ENCODE data around the gene SLAMF8. TPM values are rescaled to one million over a fixed set of nuclear protein-coding genes. Genes with fewer than 3 reads are reported as not detected.

SLAMF8 gene
- total RNA-seq, result not detected in 2 replicates

DNA sequence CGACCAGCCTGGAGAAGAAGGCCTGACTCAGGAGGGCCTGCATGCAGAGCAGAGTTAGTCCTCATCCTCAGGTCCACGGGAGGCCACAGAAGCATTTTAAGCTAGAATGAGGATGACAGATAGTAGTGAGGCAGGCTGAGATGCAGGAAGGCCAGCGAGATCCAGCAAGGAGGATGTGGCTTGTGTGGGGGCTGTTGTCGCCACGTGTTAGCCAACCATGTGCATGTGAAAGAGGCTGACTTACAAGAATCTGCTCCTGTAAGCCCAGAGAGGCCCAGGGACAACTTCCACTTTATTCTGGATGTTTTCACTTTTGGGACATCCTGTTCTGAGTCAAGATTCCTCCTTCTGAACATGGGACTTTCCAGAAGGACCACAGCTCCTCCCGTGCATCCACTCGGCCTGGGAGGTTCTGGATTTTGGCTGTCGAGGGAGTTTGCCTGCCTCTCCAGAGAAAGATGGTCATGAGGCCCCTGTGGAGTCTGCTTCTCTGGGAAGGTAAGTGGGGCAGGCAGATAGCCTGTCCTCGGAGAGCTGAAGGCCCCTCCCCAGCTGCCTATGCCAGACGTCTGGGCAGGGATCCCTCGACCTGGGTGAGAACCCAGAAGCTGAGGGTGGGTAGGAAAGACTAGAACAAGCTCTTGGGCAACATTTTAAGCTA lies at the start of gene SLAMF8:
SLAMF8 (plus strand) TSS at position 433 of the 661 bp plus-strand sequence; CDS start at position 459, 26 bp downstream.

DNA sequence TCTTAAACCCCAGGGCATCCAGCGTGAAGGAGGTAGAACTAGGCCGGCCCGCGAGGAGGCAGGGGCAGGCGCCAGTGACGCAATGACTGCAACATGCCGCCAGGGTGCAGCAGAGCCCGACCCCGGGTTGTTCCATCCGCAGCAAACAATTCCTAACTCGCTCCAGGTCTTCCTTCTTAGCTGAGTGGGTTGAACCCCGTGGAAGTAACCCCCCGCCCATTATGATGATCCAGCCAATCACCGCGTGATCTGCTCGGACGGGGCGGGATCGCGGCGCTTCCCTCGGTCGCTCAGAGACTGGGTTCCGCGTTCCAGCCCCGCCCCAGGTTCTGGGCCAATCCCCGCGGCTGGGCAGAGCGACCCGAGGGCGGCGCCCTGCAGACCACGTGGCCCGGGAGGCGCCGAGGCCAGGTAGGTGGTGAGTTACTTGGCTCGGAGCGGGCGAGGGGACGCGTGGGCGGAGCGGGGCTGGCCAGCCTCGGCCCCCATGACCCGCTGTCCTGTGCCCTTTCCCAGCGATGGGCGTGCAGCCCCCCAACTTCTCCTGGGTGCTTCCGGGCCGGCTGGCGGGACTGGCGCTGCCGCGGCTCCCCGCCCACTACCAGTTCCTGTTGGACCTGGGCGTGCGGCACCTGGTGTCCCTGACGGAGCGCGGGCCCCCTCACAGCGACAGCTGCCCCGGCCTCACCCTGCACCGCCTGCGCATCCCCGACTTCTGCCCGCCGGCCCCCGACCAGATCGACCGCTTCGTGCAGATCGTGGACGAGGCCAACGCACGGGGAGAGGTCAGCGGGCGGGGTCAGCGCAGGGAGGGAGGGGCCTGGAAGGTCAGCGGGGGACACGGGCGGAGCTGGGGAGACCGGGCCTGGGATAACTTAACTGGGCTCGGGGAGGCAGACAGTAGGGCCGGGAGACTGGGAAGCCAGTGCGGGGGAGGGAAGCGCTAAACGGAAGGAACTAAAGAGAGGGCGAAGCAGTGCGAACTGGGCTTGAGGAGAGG lies 45.8 kb upstream of the SLAMF8 start, which contains the start of gene DUSP23:
DUSP23 (plus strand) TSS at position 380 of the 1,000 bp plus-strand sequence; CDS start at position 519, 139 bp downstream.

GRCh38 chr1:159802111-159802510 lies 24.6 kb upstream of the SLAMF8 start, which contains the start of gene FCRL6:
TSS of gene FCRL6 (plus strand) at chr1:159802360. CDS start at chr1:159802425, 65 bp downstream.

GRCh38 chr1:159862557-159862956 lies 35.9 kb downstream of the SLAMF8 start, which contains the start of gene VSIG8:
TSS of gene VSIG8 (minus strand) at chr1:159862657. CDS start at chr1:159862521, 136 bp downstream.

Other genes starting within 250 kb of the SLAMF8 start
- not detected in 2 replicates for gene APCS, start 239.0 kb upstream of the SLAMF8 start, total RNA-seq
- gene CRP, start 112.3 kb upstream of the SLAMF8 start, total RNA-seq, result 0.12 TPM in 1 of 2 replicates, not detected in the other
- gene DUSP23, start 45.9 kb upstream of the SLAMF8 start, total RNA-seq, result 120 and 140 TPM in 2 replicates
- not detected in 2 replicates for gene FCRL6, start 24.5 kb upstream of the SLAMF8 start, total RNA-seq
- gene VSIG8, start 35.8 kb downstream of the SLAMF8 start, total RNA-seq, result not detected in 2 replicates
- not detected in 2 replicates for gene CFAP45, start 73.3 kb downstream of the SLAMF8 start, total RNA-seq
- 285 and 303 TPM in 2 replicates for gene TAGLN2, start 98.6 kb downstream of the SLAMF8 start, total RNA-seq
- gene IGSF9, start 118.7 kb downstream of the SLAMF8 start, total RNA-seq, result not detected in 2 replicates
- not detected in 2 replicates for gene SLAMF9, start 127.4 kb downstream of the SLAMF8 start, total RNA-seq
- 2.3 and 4.0 TPM in 2 replicates for gene PIGM, start 205.1 kb downstream of the SLAMF8 start, total RNA-seq
- not detected in 2 replicates for gene KCNJ10, start 243.3 kb downstream of the SLAMF8 start, total RNA-seq

All from cardiac ventricle fibroblast (primary cell).